Measurements from ENCODE around the gene ADAMTS8.

Gene ADAMTS8

DNA sequence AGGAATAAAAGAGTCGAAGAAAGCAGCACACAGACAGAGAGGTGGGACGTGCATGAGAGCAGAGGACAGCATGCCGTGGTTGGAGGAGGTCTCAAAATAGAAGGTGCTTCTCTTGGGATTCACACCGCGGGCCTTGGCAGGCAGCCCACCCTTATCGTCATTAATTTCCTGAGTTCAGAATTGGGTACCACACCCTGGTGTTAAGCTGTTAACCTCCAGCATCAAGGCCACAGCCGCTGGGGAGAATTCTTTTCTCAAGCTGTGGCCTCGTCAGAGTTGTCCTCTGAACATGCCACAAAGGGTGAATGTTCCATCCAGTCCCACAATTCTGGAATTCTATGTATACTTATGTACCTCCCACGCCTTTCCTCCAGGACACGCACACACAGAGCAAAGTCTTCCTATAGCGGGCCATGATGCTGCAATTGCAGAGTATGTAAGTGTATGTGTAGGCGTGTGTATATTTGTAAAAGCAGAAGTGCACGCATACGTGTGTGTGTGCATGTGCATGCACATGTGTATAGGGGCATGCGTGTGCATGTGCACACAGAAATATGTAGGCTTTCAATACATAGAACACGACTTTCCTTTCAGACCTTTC is 39.0 kb downstream of the ADAMTS8 start:
- TF ChIP-seq, protein P1, sequence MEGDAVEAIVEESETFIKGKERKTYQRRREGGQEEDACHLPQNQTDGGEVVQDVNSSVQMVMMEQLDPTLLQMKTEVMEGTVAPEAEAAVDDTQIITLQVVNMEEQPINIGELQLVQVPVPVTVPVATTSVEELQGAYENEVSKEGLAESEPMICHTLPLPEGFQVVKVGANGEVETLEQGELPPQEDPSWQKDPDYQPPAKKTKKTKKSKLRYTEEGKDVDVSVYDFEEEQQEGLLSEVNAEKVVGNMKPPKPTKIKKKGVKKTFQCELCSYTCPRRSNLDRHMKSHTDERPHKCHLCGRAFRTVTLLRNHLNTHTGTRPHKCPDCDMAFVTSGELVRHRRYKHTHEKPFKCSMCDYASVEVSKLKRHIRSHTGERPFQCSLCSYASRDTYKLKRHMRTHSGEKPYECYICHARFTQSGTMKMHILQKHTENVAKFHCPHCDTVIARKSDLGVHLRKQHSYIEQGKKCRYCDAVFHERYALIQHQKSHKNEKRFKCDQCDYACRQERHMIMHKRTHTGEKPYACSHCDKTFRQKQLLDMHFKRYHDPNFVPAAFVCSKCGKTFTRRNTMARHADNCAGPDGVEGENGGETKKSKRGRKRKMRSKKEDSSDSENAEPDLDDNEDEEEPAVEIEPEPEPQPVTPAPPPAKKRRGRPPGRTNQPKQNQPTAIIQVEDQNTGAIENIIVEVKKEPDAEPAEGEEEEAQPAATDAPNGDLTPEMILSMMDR (IDR thresholded peaks at IDR 0.05; ENCODE audit: unreplicated experiment in 3 of 3): no peak
- Mint-ChIP-seq H3K27ac (peak overlapping the region in 2 of 3 experiments; percentile 15 to 37), H3K4me3 (no peak overlapping the region), H3K9me3 (no peaks in the 10 kb centered on the region), H3K36me3 (ENCODE audit: low read depth) (no peaks in the 10 kb centered on the region), H3K4me1 (peaks cover 43% of the 10 kb centered on the region), H3K27me3 (ENCODE audit: low read depth) (peaks cover 26% of the 10 kb centered on the region)

DNA sequence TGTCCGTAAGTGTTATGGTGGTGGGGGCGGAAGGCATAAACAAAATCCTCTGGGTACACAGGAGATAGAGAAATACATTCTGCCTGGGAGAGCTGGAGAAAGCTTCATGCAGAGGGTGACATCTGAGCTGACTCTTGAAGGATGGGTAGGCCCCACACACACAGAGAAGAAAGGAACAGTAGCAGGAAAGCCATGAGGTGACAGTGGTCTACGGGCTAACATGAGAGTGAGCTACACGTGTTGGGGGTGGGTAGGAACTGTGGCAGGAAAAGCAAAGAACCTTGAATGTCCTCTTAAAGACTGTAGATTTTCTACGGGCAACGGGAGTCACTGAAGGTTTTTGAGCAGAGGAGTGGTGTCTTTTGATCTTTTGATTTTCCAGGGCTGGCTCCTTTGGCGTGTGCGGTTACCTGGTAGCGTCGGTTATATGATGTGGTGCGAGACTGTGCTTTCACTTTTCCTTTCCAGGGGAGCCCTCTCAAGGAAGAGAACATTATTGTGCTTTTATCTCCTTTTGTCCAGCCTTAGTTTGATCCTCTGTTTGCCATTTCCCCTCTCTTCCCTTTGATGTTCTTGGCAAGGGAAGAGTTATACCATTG is 39.7 kb downstream of the ADAMTS8 start:
- H3K36me3 Mint-ChIP-seq (ENCODE audit: low read depth): no peaks in the 10 kb centered on the region
- H3K4me1 Mint-ChIP-seq: peaks cover 46% of the 10 kb centered on the region
- peaks cover 22% of the 10 kb centered on the region for H3K27me3 Mint-ChIP-seq (ENCODE audit: low read depth)
- peak overlapping the region in 1 of 3 experiments; percentile 10 for H3K27ac Mint-ChIP-seq
- H3K9me3 Mint-ChIP-seq: no peaks in the 10 kb centered on the region
- no peak overlapping the region for H3K4me3 Mint-ChIP-seq
- TF ChIP-seq, protein P1 (IDR thresholded peaks at IDR 0.05; ENCODE audit: unreplicated experiment in 3 of 3): no peak

DNA sequence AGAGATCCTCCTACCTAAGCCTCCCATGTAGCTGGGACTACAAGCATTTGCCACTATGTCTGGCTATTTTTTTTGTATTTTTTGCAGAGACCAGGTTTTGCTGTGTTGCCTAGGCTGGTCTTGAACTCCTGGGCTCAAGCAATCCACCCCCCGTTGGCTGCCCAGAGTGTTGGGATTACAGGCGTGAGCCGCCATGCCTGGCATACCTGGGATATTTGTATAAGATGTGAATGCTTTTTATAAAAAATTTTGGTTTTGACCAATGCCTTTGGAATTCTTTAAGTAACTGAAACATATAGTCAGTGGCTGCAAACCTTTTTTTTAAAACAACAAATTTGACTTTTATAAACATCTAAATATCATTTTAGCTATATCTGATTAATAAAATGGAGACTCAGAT is 42.4 kb downstream of the ADAMTS8 start:
- H3K4me3 Mint-ChIP-seq: no peak overlapping the region
- TF ChIP-seq, protein P1 (IDR thresholded peaks at IDR 0.05; ENCODE audit: unreplicated experiment in 3 of 3): no peak
- peaks cover 43% of the 10 kb centered on the region for H3K4me1 Mint-ChIP-seq
- no peaks in the 10 kb centered on the region for H3K36me3 Mint-ChIP-seq (ENCODE audit: low read depth)
- H3K9me3 Mint-ChIP-seq: no peaks in the 10 kb centered on the region
- no peak overlapping the region for H3K27ac Mint-ChIP-seq
- H3K27me3 Mint-ChIP-seq (ENCODE audit: low read depth): peaks cover 7% of the 10 kb centered on the region

DNA sequence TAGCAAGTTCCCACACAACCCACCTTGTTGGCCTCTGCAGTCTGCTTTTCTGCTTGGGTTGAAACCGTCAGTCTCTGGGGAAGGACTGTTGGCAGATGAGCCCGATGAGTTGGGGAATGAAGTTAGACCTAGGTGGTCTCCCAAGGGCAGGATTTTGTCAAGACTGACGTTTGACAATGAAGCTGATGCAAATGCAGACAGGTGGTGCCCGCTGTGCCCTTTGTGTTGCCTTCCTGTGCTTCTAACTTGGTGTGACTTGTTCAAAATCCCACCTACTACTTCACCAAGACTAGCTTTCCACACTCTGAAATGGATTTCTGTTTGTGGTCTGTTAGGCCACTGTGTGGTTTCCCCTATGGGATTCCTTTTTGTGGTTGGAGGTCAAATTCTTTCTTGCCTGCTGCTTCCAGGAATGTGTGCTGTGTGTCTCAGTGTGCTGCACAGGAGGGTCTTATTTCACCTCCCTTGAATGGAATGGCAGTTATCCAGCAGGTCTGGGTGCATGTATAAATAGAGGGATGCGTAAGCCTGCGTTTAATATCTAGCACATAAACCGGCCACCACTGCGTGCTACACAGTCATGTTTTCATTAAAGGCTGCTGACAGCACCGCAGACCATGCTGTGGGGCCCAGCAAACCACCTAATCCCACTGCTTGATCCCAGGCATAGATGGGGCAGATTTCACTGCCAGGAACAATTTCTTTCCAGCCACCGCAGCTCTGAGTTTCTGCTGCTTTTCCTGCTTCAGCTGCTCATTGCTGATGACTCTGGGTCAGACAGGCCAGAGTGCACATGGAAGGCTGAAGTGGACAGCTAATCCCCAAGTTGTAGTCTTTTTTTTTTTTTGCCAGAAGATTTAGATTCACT is 44.8 kb downstream of the ADAMTS8 start:
- H3K4me3 Mint-ChIP-seq: peak overlapping the region in 2 of 3 experiments; percentile 3 to 16
- H3K4me1 Mint-ChIP-seq: peaks cover 32% of the 10 kb centered on the region
- H3K9me3 Mint-ChIP-seq: no peaks in the 10 kb centered on the region
- H3K27ac Mint-ChIP-seq: peak overlapping the region; percentile 45 to 91 (median 70)
- no peaks in the 10 kb centered on the region for H3K36me3 Mint-ChIP-seq (ENCODE audit: low read depth)
- TF ChIP-seq, protein P1 (IDR thresholded peaks at IDR 0.05; ENCODE audit: unreplicated experiment in 3 of 3): no peak
- peaks cover 3% of the 10 kb centered on the region for H3K27me3 Mint-ChIP-seq (ENCODE audit: low read depth)

DNA sequence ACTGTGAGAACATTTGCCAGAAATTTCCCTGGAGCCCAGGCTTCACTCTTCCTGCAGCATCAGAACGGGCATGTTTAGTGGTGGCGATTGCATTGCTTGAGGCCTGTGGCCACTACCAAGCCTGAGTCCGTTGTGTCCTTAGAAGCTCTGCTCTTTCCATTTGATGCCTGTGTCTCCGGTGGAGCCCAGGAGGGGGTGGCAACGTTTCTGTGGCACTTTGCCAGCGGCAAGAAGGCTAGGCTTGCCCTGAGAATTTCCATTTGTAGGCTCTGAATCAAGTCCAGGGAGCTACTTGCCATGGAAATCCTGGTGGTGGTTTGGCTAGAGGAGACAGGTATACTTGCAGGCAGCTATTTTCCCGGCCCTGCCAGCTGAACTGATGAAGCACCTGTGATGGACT is 47.1 kb downstream of the ADAMTS8 start:
- no peak overlapping the region for H3K4me3 Mint-ChIP-seq
- H3K9me3 Mint-ChIP-seq: no peaks in the 10 kb centered on the region
- peaks cover 27% of the 10 kb centered on the region for H3K4me1 Mint-ChIP-seq
- no peaks in the 10 kb centered on the region for H3K27me3 Mint-ChIP-seq (ENCODE audit: low read depth)
- TF ChIP-seq, protein P1 (IDR thresholded peaks at IDR 0.05; ENCODE audit: unreplicated experiment in 3 of 3): no peak
- no peaks in the 10 kb centered on the region for H3K36me3 Mint-ChIP-seq (ENCODE audit: low read depth)
- no peak overlapping the region for H3K27ac Mint-ChIP-seq
